ENCODE results near the gene NOTUM. TPM values are rescaled to one million over a fixed set of nuclear protein-coding genes. Genes with fewer than 3 reads are reported as not detected.

Gene NOTUM
- total RNA-seq, 4 donors from 2014 or later = not detected

DNA sequence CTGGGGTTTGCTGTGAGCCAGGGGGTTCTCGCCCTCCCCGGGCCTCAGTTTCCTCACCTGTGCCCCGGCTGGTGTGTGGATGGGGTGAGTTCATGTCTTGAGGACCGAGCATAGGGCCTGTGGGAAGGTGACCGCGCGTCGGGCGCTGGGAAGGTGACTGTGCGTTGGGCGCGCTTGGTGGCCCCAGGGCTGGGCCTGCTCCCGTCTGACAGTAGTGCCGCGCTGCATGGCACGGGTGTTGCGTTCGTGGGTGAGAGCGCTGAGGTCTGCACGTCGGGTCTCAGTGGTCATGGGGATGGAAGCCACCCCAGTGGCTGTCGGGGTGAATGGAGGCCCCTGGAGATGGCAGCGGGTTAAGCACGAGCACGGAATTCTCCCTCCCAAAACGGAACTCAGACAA is 25.6 kb upstream of the NOTUM start:
- no peak for TF ChIP-seq CTCF (IDR thresholded peaks at IDR 0.05; ENCODE audit: low read depth)

GRCh38 chr17:81984773-81985410 is 23.9 kb upstream of the NOTUM start:
- no peak for TF ChIP-seq CTCF (IDR thresholded peaks at IDR 0.05; ENCODE audit: low read depth)

GRCh38 chr17:81983639-81984373 is 22.8 kb upstream of the NOTUM start:
- no peak for TF ChIP-seq CTCF (IDR thresholded peaks at IDR 0.05; ENCODE audit: low read depth)

- TF ChIP-seq CTCF (IDR thresholded peaks at IDR 0.05; ENCODE audit: low read depth) = no peak
Observed at GRCh38 chr17:81983011-81983638, 22.1 kb upstream of the NOTUM start.

DNA sequence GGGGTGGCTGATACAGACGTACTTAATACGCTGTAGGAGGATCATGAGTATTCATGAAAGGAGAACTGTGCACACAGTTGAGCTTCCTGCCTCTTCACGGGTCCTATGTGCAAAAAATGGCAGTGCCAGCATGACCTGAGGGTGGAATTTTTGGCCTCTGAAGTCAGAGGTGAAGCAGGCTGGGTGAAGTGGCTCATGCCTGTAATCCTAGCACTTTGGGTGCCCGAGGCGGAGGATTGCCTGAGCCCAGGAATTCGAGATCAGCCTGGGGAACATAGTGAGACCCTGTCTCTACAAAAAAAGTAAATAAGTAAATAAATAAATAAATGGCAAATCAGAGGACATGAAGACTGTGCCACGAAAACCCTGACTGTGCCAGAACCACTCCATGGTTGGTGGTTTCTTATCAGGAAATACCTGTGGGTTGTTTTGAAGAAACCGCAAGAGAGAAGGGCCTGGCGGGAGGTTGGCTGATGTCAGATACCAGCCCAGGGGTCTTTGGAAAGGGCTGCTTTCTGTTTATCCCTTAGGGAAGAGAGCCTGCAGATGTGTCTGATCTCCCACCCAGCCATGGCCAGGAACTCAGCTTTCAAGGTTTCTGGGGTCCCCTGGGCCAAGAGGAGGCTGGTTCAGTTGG is 19.8 kb upstream of the NOTUM start:
- TF ChIP-seq CTCF (IDR thresholded peaks at IDR 0.05; ENCODE audit: low read depth) = no peak

- no peak for TF ChIP-seq CTCF (IDR thresholded peaks at IDR 0.05; ENCODE audit: low read depth)
Observed at GRCh38 chr17:81980122-81980521, 19.1 kb upstream of the NOTUM start.
